HG03571 (cell line): ENCODE measurements around the gene ZNF443.
"Not testable (repeated sequence)": the region's sequence is repeated elsewhere in the genome, so short reads cannot be mapped to it uniquely, and the experiment has no call there.

ENCODE experiments used
- ATAC-seq: cut with Tn5 transposase; IDR thresholded peaks from one replicate; pipeline ENCODE4 v1.9.1; 2021; ENCODE audit not compliant: unreplicated experiment

The ZNF443 gene

DNA sequence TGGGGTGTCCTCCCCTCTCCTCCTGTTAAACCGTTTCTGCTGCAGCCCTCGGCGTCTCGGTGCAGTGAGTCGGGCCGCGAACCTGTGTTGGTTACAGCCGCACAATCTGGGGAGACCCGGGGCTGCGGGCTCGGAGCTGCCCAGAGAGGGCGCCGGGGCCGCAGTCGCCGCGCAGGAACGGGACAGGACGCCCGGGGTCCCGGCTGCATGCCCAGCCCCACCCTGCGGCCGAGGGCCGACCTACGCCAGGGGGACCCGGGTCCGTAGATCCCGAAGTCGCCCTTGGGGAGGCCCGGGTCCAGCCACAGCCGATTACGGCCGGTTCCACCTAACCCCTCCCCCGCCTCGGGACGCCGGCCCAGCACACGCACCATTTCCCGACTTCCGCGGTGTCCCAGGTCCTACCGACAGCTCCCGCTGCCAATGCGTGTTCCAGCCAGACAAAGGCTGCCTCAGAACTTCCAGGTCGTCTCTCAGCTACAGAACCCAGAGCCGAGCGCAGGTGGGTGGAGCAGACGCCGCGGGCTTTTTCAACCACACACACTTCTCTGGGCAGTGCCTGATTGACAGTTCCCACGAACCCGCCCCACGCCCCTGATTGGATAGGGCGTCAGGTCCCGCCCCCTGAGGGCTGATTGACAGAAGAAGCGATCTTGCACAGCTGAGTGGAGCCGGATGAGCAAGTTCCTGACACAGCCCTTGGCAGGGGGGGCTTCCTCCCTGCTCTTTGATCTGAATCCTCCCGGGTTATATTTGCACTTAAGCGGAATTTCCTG lies at the start of gene ZNF443:
ZNF443 (minus strand) TSS at position 481 of the 776 bp plus-strand sequence; CDS start at position 374, 107 bp downstream.
- ATAC-seq, result peak; percentile 88

DNA sequence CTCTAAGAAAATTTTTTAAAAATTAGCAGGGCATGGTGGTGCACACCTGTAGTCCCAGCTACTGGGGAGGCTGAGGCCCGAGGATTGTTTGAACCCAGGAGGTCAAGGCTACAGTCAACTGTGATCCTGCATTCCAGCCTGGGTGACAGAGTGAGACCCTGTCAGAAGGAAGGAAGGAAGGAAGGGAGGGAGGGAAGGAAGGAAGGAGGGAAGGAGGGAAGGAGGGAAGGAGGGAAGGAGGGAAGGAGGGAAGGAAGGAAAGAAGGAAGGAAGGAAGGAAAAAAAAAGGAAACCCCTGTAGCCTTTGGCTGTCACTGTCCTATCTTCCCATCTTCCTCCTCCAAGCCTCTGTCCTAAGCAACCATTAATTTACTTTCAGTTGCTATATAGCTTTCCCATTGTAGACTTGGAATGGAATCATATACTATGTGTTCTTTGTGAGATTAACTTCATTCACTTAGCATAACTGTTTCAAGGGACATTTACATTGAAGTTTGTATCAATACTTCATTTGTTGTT lies 45.5 kb upstream of the ZNF443 start:
- not testable (repeated sequence) for ATAC-seq

DNA sequence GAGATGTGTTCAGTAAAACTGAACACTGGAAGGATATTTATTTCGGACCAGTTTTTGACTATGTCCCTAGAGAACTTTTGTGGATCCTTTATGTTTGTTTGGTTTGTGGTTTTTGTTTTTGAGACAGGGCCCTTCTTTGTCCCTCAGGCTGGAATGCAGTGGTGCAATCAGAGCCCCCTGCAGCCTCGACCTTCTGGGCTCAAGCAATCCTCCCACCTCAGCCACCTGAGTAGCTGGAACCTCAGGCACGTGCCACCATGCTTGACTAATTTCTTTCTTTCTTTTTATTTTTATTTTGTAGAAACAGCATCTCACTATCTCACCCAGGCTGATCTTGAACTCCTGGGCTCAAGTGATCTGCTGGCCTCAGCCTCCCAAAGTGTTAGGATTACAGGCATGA lies 44.8 kb upstream of the ZNF443 start:
- no peak for ATAC-seq

DNA sequence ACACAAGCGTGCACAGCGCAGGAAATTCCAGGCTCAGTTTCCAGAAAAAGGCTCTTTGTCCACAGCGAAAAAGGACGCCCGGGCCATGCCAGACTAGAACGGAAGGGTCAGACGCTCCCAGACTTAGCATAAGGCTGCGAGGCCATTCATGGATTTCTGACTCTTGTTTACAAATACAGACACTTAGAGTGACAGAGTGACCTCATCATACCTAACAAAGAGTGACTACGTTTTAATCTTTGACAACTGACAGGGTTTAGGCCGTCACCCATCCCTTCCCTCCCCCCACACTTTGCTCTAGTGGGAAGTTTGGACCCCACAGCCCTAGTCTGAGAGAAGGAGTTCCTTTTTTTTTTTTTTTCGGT lies 44.2 kb upstream of the ZNF443 start:
- ATAC-seq, result peak; percentile 23

DNA sequence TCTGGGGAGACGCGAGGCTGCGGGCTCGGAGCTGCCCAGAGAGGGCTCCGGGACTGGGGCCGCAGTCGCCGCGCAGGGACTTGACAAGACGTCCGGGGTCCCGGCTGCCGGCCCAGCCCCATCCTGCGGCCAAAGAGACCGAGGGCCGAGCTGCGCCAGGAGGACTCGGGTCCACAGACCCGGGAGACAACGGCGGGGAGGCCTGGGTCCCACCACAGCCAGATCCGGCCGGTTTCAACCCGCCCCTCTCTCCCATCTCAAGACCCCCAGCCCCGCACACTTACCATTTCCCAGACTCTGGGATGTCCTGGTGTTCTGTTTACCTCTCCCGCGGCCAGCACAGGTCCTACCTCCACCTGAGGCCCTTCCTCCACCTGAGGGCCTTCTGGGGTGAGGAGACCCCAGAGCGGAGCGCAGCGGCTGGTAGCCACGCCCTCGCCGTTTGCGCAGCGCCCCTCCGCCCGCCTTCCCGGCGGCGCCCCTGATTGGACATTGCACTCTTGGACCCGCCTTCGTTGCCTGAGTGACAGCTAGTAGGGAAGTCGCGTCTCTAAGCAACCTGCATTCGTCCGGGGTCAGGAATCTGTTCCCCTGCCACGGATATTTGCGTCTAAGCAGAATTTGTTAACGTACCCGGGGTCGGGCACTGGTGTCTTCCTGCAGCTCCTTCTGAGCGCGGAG lies 43.7 kb upstream of the ZNF443 start, which contains the start of gene ZNF709:
ZNF709 (minus strand) TSS at position 446 of the 681 bp plus-strand sequence; CDS start at position 287, 159 bp downstream.
- peak; percentile 84 for ATAC-seq

DNA sequence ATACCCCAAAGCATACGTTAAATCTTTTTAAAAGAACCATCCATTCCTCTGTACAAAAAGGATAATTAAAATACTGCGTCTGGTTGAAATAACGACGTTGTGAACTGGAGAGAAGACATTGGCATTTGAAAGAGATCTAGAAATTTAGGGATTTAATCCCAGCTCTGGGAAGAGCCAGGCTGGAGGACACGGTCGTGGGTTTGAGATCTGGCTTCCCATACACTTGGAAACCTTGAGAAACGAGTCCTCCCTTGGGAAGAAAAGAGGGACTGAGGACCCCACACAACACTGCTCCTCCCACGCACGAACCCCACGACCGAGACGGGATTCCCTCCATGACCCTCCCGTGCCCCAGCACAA lies 43.2 kb upstream of the ZNF443 start:
- no peak for ATAC-seq

DNA sequence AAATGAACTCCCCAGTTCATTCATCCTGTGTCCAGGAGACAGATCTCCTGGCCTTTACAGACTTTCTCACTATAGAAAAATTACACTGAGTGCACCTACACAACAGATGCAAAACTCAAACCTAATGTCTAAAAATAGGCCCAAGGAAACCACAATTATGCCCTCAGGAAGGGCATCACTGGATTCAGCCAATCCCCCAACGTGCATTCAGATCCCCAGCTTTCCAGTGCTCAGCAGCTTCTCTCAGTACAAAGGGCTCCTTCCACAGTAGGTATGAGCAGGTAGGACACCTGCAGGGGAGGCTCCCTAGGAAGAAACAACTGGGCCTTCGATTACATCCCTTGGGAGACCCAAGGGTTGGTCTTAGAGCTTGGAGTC lies 41.7 kb upstream of the ZNF443 start:
- ATAC-seq, result no peak

DNA sequence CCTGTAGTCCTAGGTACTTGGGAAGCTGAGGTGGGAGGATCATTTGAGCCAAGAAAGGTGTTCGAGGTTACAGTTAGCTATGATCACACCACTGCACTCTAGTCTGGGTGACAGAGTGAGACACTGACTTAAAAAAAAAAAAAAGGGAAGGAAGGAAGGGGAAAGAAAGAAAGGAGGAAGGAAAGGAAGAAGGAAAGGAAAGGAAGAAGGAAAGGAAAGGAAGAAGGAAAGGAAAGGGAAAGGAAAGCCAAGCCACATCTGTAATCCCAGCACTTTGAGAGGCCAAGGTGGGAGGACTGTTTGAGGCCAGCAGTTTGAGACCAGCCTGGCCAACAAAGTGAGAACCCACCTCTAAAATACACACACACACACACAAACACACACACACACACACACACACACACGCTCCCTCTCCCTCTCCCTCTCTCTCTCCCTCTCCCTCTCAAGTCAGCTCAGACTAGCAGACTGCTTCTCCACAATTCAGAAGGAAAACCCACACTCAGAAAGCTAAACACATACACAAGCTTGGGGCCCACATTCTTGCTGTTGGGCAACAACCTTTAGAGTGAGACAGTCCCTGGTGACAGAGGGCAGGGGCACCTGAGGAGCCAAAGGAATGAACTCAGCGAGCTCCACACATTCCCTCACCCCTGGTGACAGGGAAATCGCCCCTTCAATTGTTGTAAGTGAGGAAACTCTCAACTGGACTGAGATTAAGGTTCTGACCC lies 41.1 kb upstream of the ZNF443 start:
- no peak for ATAC-seq

DNA sequence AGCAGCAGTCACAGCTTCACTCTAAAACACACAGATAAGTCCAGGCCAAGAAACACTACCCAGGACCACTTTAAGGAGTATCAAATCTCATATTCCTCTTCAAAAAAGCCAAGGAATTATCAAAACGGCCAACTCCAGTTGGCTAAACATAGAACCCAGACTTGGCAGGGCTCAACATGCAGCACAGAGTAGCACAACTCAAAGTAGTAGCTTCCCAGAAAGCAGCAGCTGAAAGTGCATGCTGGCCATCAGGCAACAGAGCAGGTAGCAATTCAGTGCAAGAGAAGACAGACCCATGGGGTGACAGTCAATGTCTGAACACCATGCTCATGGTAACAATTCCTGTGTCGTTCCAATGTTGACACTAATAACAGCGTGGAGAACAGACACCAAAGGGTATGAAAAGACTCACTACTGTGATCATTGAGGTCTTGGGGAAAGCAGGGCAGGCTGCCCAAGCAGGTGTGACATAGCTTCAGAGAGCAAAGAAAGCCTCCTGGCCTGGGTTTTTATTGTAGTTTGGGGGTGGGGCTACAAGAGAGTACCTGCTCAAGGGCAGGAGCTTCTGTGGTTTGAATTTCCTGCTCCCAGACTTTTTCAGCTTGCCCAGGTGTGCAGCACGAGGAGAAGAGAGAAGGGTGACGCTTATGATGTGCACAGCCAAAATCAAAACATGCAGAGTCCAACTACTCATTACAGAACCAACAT lies 37.6 kb upstream of the ZNF443 start:
- no peak for ATAC-seq

DNA sequence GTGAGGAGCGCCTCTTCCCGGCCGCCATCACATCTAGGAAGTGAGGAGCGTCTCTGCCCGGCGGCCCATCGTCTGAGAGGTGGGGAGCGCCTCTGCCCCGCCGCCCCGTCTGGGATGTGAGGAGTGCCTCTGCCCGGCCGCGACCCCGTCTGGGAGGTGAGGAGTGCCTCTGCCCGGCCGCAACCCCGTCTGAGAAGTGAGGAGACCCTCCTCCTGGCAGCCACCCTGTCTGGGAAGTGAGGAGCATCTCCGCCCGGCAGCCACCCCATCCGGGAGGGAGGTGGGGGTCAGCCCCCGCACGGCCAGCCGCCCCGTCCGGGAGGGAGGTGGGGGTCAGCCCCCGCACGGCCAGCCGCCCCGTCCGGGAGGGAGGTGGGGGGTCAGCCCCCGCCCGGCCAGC lies 26.8 kb upstream of the ZNF443 start:
- not testable (repeated sequence) for ATAC-seq

DNA sequence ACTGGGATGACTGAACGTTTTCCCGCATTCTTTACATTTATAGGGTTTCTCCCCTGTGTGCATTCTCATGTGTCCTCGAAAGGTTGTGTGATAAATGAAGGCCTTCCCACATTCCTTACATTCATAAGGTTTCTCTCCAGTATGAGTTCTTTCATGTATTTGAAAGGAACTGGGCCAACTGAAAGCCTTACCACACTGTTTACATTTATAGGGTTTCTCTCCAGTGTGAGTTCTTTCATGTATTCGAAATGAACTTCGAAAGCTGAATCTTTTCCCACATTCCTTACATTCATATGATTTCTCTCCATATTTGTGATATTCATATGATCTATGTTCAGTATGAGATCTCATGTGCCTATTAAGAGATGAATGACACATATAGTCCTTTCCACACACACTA lies 24.4 kb upstream of the ZNF443 start:
- ATAC-seq, result no peak

DNA sequence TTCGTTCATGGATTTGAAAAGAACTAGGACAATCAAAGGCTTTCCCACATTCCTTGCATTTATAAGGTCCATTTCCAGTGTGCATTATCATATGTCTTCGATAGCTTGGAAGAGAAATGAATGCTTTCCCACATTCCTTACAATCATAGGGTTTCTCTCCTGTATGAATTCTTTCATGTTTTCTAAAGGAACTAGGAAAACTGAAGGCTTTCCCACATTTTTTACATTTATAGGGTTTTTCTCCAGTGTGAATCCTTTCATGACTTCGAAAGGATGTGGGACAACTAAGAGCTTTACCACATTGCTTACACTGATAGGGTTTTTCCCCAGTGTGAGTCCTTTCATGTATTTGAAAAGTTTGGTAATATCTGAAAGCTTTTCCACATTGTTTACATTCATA lies 23.9 kb upstream of the ZNF443 start:
- ATAC-seq, result no peak

DNA sequence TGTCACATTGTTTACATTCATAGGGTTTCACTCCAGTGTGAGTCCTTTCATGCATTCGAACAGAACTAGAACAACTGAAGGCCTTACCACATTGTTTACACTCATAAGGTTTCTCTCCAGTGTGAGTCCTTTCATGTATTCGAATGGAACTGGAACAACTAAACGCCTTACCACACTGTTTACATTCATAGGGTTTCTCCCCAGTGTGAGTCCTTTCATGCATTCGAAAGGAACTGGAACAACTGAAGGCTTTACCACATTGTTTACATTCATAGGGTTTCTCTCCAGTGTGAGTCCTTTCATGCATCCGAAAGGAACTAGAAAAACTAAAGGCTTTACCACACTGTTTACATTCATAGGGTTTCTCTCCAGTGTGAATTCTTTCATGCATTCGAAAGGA lies 23.3 kb upstream of the ZNF443 start:
- ATAC-seq, result not testable (repeated sequence)

DNA sequence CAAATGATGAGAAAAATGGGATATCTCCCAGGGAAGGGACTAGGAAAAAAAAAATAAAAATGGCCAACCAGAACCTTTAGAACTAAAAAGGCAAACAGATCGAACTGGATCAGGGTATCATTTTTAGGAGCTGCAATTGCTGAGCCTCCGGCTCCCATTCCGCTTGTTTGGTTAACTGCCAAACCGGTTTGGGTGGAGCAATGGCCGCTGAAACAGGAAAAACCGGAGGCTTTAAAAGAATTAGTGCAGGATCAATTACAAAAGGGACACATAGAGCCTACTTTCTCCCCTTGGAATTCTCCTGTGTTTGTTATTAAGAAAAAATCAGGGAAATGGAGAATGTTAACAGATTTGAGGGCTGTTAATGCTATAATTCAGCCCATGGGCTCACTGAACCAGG lies 12.7 kb upstream of the ZNF443 start:
- no peak for ATAC-seq

DNA sequence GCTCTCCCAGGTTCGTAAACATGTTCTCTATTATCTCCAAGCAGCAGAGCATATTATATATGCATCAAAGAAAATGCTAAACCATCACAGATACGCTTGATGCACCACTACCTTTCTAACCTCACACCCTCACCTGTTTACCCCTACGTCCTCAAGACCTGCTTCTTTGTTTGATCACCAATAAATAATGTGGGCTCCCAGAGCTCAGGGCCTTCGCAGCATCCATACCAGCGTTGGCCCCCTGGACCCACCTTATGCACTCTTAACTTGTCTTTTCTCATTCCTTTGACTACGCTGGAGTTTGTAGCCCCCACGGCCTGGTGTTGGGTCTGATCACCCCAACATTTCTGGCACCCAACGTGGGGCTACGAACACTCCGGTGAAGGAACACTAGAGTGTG lies 10.0 kb upstream of the ZNF443 start:
- ATAC-seq, result no peak

DNA sequence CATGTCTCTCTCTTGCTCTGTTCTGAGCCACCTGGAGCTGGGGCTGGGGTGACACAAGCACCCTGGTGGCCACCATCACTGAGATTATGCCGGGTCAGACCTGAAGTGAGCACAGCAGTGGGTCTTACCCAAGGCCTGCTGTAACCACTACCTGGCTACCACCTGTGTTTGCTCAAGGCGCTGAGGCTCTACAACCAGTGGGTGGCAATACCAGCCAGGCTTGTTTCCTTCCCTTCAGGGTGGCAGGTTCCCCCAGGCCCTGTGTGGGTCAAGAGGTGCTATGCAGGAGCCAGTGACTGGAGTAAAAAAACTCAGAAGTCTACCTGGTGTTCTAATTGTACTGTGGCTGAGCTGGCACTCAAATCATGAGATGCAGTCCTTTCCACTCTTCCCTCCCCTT lies 8.0 kb upstream of the ZNF443 start:
- ATAC-seq, result no peak

DNA sequence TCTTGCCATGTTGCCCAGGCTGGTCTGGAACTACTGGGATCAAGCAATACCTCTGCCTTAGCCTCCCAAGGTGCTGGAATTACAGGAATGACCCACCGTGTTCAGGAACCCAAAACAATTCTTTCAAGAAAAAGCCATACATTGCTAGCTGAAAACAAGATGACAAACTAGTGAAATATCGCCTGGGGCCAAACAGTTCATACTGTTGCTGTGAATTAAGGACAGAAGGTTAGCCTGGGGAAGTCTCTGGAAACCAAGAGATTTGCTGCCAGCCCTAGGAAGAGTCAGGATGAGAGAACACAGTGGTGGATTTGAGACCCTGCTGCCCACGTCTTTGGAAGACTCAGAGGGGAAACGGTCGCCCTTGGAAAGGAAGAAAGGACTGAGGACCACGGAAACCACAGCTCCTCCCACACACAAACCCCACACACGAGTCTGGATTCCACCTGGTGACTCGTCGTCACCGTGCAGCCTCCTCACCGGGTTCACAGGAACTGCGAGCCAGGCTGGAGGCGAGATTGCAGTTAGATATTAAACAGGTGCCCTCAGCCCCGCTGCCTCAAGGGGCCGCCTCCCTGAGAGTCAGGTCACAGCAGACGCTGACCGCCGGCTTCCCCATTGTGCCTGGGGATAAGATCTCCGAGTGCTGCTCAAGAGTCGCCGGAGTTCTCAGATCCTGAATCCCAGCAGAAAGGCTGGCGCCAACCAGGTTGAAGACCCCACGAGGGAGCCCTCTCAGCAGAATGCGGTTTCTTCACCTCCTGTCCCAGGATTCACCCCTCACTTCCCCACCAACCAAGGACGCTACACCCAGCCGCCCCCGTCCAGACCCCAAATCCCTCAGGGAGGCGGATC lies 908 bp downstream of the ZNF443 start:
- ATAC-seq, result peak; percentile 29

DNA sequence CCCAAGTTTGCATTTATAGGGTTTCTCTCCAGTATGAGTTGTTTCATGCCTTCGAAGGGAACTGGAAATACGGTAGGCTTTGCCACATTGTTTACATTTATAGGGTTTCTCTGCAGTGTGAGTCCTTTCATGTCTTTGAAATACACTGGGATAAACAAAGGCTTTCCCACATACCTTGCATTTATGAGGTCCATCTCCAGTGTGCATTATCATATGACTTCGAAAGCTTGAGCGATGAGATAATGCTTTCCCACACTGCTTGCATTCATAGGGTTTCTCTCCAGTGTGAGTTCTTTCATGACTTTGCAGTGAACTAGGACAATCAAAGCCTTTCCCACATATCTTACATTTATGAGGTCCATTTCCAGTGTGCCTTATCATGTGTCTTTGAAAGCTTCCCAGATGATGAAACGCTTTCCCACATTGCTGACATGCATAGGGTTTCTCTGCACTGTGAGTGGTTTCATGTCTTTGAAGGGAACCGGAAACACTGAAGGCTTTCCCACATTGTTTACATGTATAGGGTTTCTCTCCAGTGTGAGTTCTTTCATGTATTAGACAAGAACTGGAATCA lies 10.0 kb downstream of the ZNF443 start:
- ATAC-seq, result not testable (repeated sequence)

DNA sequence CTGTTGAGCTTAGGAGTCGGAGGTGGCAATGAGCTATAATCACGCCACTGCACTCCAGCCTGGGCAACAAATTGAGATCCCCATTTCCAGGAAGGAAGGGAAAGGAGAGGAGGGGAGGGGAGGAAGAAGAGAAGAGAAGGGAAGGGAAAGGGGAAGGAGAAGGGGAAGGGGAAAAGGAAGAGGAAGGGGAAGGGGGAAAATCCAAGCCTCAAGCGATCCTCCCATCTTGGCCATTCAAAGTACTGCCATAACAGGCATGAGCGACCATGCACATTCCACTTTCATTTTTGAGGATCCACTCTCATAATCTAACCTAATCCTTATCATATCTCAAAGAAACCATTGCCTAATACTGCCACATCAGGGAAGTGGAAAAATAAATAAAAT lies 14.9 kb downstream of the ZNF443 start:
- no peak for ATAC-seq
